ENCODE measurements around the gene IRAG1.

Gene IRAG1

DNA sequence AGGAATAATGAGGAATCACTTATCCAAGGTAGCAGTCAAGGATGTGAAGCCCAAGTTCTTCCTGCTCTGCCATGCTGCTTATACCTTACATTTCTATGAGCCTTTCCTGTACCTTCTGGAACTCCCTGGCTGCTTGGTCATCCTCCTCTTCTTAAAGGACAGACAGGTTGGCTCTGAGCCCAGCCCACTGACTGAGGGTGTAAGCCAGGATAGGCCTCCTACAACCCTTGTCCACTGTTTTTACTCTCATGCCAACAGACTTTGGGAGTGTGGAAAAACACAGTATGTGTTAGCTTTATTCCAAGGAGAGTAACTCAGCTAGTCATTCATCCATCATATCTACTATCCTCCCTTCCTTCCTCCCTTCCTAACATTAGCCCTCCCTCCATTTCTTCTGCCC lies 47.5 kb downstream of the IRAG1 start:
- no peak for DNase-seq (ENCODE audit: low spot score)

DNA sequence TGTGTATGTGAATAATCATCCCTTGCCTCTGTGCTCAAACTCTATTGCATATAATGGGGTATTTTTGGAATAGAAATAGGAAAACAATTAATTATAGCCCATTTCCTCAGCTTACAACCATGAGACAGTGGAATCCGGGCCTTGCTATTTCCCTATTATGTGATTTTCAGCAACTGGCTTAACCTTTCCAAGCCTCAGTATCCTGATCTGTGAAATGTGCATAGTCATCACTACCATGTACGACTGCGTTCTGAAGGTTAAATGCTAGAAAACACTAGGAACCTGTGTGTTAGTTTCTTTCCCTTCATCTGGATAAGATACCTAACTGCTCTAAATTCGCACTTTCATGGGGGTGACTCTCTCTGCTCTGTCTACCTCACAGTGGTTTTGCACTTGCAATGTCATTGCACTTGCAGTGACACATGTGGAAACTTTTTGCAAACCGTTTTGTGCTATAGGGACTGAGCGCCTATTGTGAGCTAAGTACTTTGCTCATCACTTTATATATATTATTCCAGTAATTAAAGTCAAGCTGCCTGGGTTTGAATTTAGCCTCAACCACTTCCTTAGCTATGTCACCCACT lies 48.3 kb downstream of the IRAG1 start:
- no peak for DNase-seq (ENCODE audit: low spot score)

Measured in RKO (cell line).